Lower lobe of right lung (tissue), 2 donors: Measurements from ENCODE around the gene A1BG. TPM values are rescaled to one million over a fixed set of nuclear protein-coding genes. Genes with fewer than 3 reads are reported as not detected.
"Not testable (repeated sequence)": the region's sequence is repeated elsewhere in the genome, so short reads cannot be mapped to it uniquely, and the experiment has no call there.

ENCODE experiments used
- ATAC-seq, 2 donors: fragments of 200-7000 bp; cut with Tn5 transposase; one replicate each; pipeline ENCODE4 v1.9.1; 2020 to 2022; ENCODE audit warnings: mild to moderate bottlenecking in 2 of 2, moderate library complexity in 2 of 2
- DNase-seq: peaks from one replicate; pipeline ENCODE4 v3.0.0-alpha.2; 2020
- H3K27ac ChIP-seq: fragments of 200-600 bp; one replicate; pipeline ENCODE4 v1.8.0; 2022
- H3K27me3 ChIP-seq: fragments of 200-600 bp; one replicate; pipeline ENCODE4 v1.8.0; 2022; ENCODE audit warnings: low read depth
- H3K36me3 ChIP-seq: fragments of 200-600 bp; one replicate; pipeline ENCODE4 v1.8.0; 2022; ENCODE audit warnings: mild to moderate bottlenecking
- H3K4me1 ChIP-seq: fragments of 200-600 bp; one replicate; pipeline ENCODE4 v1.8.0; 2022
- H3K4me3 ChIP-seq: fragments of 200-600 bp; one replicate; pipeline ENCODE4 v1.8.0; 2022; ENCODE audit warnings: mild to moderate bottlenecking
- H3K9me3 ChIP-seq: fragments of 200-600 bp; one replicate; pipeline ENCODE4 v1.8.0; 2022
- CTCF ChIP-seq: fragments of 200-600 bp; IDR thresholded peaks from one replicate; pipeline ENCODE4 v1.8.0; 2022; ENCODE audit warnings: antibody characterized with exemption, mild to moderate bottlenecking
- intact Hi-C: fragments of 100-400 bp; cut with DNase I; formaldehyde crosslinking; loops from one replicate; pipeline ENCODE4 v1.11.0; 2022
- total RNA-seq: library from RNA; stranded (reverse); fragmentation: NEBNext Ultra II Directional; extraction: Animal tissue kit (Norgen Biotek cat#: 25700); gene quantifications from one replicate; pipeline ENCODE4 v1.2.1, GENCODE V29; 2021
- donor health status: DM: no; HTN: yes; CAD: no; lungs with severe emphysema.

A1BG gene
- total RNA-seq, 1 donor from 2014 or later: 14.0 TPM

GRCh38 chr19:58318297-58318696 lies 35.0 kb downstream of the A1BG start:
- Histone ChIP-seq H3K27me3 (no peaks in the 10 kb centered on the region), H3K4me3 (no peak overlapping the region), H3K4me1 (no peaks in the 10 kb centered on the region), H3K27ac (no peak overlapping the region), H3K36me3 (peaks cover 38% of the 10 kb centered on the region), H3K9me3 (no peaks in the 10 kb centered on the region)
- ATAC-seq (no peak), DNase-seq (no peak)
- intact Hi-C loops: no loop called here
- TF ChIP-seq CTCF: no peak

DNA sequence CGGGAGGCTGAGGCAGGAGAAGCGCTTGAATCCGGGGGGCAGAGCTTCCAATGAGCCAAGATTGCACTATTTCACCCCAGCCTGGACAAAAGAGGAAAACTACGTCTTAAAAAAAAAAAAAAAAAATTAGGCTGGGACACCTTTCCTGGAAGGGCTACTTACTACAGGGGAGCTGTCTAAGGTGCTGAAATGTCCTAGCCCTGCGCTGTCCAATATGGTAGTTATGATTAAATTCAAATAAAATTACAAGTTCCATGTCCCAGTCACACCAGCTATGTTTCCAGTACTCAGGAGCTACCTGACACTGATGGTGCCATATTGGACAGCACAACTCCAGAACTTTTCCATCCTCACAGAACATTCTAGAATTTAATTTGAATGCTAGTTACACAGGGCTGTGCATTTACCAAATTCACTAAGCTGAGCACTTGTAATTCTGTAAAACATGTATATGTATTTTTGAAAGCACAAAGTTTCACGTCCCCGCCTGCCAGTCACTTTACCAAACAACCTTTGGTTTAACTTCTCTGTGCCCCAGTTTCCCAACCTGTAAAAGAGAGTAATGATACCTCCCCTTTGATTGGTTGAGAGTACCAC lies 35.7 kb downstream of the A1BG start:
- H3K9me3 ChIP-seq: no peaks in the 10 kb centered on the region
- no peak for DNase-seq
- ATAC-seq: no peak
- no peak overlapping the region for H3K27ac ChIP-seq
- H3K4me3 ChIP-seq: no peak overlapping the region
- intact Hi-C loops: no loop called here
- no peak for TF ChIP-seq CTCF
- H3K4me1 ChIP-seq: no peaks in the 10 kb centered on the region
- peaks cover 45% of the 10 kb centered on the region for H3K36me3 ChIP-seq
- no peaks in the 10 kb centered on the region for H3K27me3 ChIP-seq

- DNase-seq: no peak
- no peak for TF ChIP-seq CTCF
- Histone ChIP-seq H3K27ac (no peak overlapping the region), H3K9me3 (no peaks in the 10 kb centered on the region), H3K4me1 (no peaks in the 10 kb centered on the region), H3K36me3 (peaks cover 61% of the 10 kb centered on the region), H3K4me3 (no peak overlapping the region), H3K27me3 (no peaks in the 10 kb centered on the region)
- ATAC-seq: no peak
- intact Hi-C loops: no loop called here
Observed at GRCh38 chr19:58315580-58315979, 37.7 kb downstream of the A1BG start.

- no peak for TF ChIP-seq CTCF
- Histone ChIP-seq H3K27me3 (no peaks in the 10 kb centered on the region), H3K4me1 (peaks cover 5% of the 10 kb centered on the region), H3K27ac (no peak overlapping the region), H3K4me3 (no peak overlapping the region), H3K36me3 (peaks cover 87% of the 10 kb centered on the region), H3K9me3 (no peaks in the 10 kb centered on the region)
- ATAC-seq (no peak), DNase-seq (no peak)
- intact Hi-C loops: no loop called here
Observed at GRCh38 chr19:58311345-58311865, 41.9 kb downstream of the A1BG start.

DNA sequence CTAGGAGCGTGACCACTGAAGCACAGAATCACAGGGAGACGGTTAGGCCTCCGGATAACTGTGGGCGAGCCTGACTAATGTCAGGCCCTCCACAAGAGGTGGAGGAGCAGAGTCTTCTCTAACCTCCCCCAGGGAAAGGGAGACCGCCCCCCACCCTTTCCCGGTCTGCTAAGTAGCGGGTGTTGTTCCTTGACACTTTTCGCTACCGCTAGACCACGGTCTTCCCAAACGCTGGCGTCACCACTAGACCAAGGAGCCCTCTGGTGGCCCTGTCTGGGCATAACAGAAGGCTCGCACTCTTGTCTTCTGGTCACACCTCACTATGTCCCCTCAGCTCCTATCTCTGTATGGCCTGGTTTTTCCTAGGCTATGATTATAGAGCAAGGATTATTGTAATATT lies 42.6 kb downstream of the A1BG start:
- H3K27ac ChIP-seq, H3K4me3 ChIP-seq, H3K9me3 ChIP-seq, intact Hi-C loops, H3K27me3 ChIP-seq, DNase-seq, ATAC-seq: not testable (repeated sequence)
- peak; percentile 47 for TF ChIP-seq CTCF
- Histone ChIP-seq H3K36me3 (peaks cover 80% of the 10 kb centered on the region), H3K4me1 (peaks cover 12% of the 10 kb centered on the region)
